Mesendoderm (in vitro differentiated cells): ENCODE data around the gene HNRNPUL2.

Source experiments
- DNase-seq: peaks from one replicate; pipeline ENCODE4 v3.0.0; 2013
- H2AK5ac ChIP-seq: 2 replicates; pipeline ENCODE4 v1.6.1; 2013; ENCODE audit warnings: low read length, inconsistent platforms
- H2BK120ac ChIP-seq: 2 replicates; pipeline ENCODE4 v1.6.1; 2013; ENCODE audit warnings: low read depth, mild to moderate bottlenecking, low read length, moderate library complexity, mixed read lengths
- H2BK15ac ChIP-seq: replicated peaks from 2 replicates; pipeline ENCODE4 v1.6.1; 2013; ENCODE audit warnings: low read depth, mild to moderate bottlenecking, moderate library complexity
- H2BK5ac ChIP-seq: 2 replicates; pipeline ENCODE4 v1.6.1; 2013; ENCODE audit warnings: low read length, inconsistent platforms
- H3K18ac ChIP-seq: 2 replicates; pipeline ENCODE4 v1.6.1; 2013; ENCODE audit warnings: mild to moderate bottlenecking, low read length, mixed read lengths
- H3K23ac ChIP-seq: one replicate; pipeline ENCODE4 v1.6.1; 2013; ENCODE audit warnings: low read length
- H3K27ac ChIP-seq: 2 replicates; pipeline ENCODE4 v1.5.1; 2013; ENCODE audit warnings: low read depth, mild to moderate bottlenecking, inconsistent platforms, low read length, moderate library complexity
- H3K27me3 ChIP-seq: 2 replicates; pipeline ENCODE4 v1.6.1; 2013; ENCODE audit warnings: low read length, control low read depth, mild to moderate bottlenecking, inconsistent platforms; ENCODE audit not compliant: insufficient read depth, poor library complexity
- H3K36me3 ChIP-seq: 2 replicates; pipeline ENCODE4 v1.6.1; 2013; ENCODE audit warnings: low read length, inconsistent platforms; ENCODE audit not compliant: control insufficient read depth, insufficient read depth
- H3K4ac ChIP-seq: one replicate; pipeline ENCODE4 v1.6.1; 2013; ENCODE audit warnings: low read depth, mild to moderate bottlenecking, low read length, moderate library complexity
- H3K4me1 ChIP-seq: 2 replicates; pipeline ENCODE4 v1.6.1; 2013; ENCODE audit warnings: low read depth, low read length, inconsistent platforms; ENCODE audit not compliant: control insufficient read depth
- H3K4me2 ChIP-seq: 2 replicates; pipeline ENCODE4 v1.6.1; 2013; ENCODE audit warnings: low read length
- H3K4me3 ChIP-seq: 2 replicates; pipeline ENCODE4 v1.5.1; 2013; ENCODE audit warnings: mild to moderate bottlenecking, low read length
- H3K56ac ChIP-seq: one replicate; pipeline ENCODE4 v1.6.1; 2013; ENCODE audit warnings: low read length
- H3K79me1 ChIP-seq: 2 replicates; pipeline ENCODE4 v1.6.1; 2013; ENCODE audit warnings: low read length, inconsistent platforms
- H3K79me2 ChIP-seq: 2 replicates; pipeline ENCODE4 v1.6.1; 2013; ENCODE audit warnings: mild to moderate bottlenecking, low read length; ENCODE audit not compliant: control insufficient read depth, insufficient read depth
- H3K9ac ChIP-seq: 2 replicates; pipeline ENCODE4 v1.6.1; 2013; ENCODE audit warnings: low read length, inconsistent platforms
- H4K5ac ChIP-seq: one replicate; pipeline ENCODE4 v1.6.1; 2013; ENCODE audit warnings: low read length
- H4K8ac ChIP-seq: one replicate; pipeline ENCODE4 v1.6.1; 2013; ENCODE audit warnings: low read depth, mild to moderate bottlenecking, control low read depth, low read length, moderate library complexity
- WGBS: extraction: QIAGEN DNeasy Blood & Tissue Kit; methylation state at CpG from one replicate; pipeline ENCODE4 v1.1.7; 2013; ENCODE audit warnings: low lambda C conversion rate, missing lambda C conversion rate; ENCODE audit not compliant: insufficient coverage; ENCODE audit errors: extremely low coverage; 5-methylcytosine and 5-hydroxymethylcytosine counted together

HNRNPUL2 gene

GRCh38 chr11:62709247-62710000 lies 17.8 kb downstream of the HNRNPUL2 start:
- Histone ChIP-seq H3K4ac (peak overlapping the region; percentile 93), H3K79me2 (peaks cover 9% of the 10 kb centered on the region), H3K4me1 (peaks cover 13% of the 10 kb centered on the region), H3K27ac (peak overlapping the region; percentile 87), H3K56ac (peak overlapping the region; percentile 97), H2BK15ac (no peak overlapping the region), H3K18ac (peak overlapping the region; percentile 65), H2AK5ac (peak overlapping the region; percentile 92), H4K8ac (no peak overlapping the region), H3K23ac (peak overlapping the region; percentile 72), H3K36me3 (peaks cover 5% of the 10 kb centered on the region), H4K5ac (peak overlapping the region; percentile 96), H3K4me3 (peak overlapping the region; percentile 72), H2BK5ac (peak overlapping the region; percentile 86), H3K27me3 (no peaks in the 10 kb centered on the region), H3K4me2 (peak overlapping the region; percentile 99), H3K79me1 (peaks cover 7% of the 10 kb centered on the region), H3K9ac (peak overlapping the region; percentile 94), H2BK120ac (no peak overlapping the region)
- no CpG with 5 or more reads among the region's 47 CpGs for WGBS
- peak; percentile 99 for DNase-seq

DNA sequence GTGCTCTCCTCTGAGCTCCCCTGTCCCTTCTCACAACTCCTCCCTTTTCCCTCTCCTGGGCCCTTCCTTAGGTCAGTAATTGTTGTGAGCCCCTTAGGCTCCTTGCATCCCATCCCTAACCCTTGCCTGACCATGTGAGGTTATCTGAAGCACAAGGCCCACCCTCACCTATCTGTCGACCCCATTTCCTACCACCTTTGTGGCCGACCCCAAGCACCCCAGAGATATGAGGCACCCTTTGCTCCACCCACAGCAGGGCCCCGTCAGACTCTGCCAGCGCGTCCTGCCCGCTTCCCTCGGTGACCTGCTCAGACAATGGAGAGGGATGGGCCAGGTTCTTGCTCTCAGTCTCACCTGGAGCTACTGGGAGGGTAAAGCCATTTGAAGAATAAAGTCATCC lies 18.5 kb downstream of the HNRNPUL2 start:
- Histone ChIP-seq H4K5ac (peak overlapping the region; percentile 87), H3K4ac (peak overlapping the region; percentile 93), H3K27ac (peak overlapping the region; percentile 57), H3K27me3 (no peaks in the 10 kb centered on the region), H3K18ac (peak overlapping the region; percentile 21), H3K23ac (peak overlapping the region; percentile 72), H3K9ac (peak overlapping the region; percentile 94), H2BK120ac (no peak overlapping the region), H3K4me2 (peak overlapping the region; percentile 99), H3K4me3 (peak overlapping the region; percentile 72), H2AK5ac (peak overlapping the region; percentile 92), H3K79me1 (peaks cover 7% of the 10 kb centered on the region), H3K56ac (peak overlapping the region; percentile 97), H3K79me2 (peaks cover 9% of the 10 kb centered on the region), H4K8ac (no peak overlapping the region), H2BK5ac (peak overlapping the region; percentile 86), H3K4me1 (peaks cover 13% of the 10 kb centered on the region), H2BK15ac (no peak overlapping the region), H3K36me3 (peaks cover 5% of the 10 kb centered on the region)
- peak; percentile 62 for DNase-seq
- WGBS: no CpG with 5 or more reads among the region's 7 CpGs

DNA sequence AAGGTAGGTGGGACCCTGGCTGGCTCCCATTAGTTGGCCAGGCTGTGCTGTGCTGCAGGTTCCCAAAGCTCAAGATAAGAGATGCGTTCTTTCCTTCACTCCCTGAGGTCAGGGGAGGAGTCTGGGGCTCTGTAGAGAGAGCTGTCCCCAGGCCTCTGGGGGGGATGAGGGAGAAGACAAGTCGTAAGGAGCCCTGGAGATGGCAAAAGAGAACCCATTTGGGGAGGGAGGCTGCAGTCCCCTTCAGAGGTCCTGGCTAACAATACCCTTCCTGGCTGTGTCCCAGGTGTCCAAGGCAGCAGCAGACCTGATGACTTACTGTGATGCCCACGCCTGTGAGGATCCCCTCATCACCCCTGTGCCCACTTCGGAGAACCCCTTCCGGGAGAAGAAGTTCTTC lies 18.9 kb downstream of the HNRNPUL2 start:
- no peaks in the 10 kb centered on the region for H3K27me3 ChIP-seq
- WGBS: no CpG with 5 or more reads among the region's 5 CpGs
- no peak overlapping the region for H3K4me3 ChIP-seq
- H3K4ac ChIP-seq: no peak overlapping the region
- H3K79me2 ChIP-seq: peaks cover 9% of the 10 kb centered on the region
- H3K27ac ChIP-seq: no peak overlapping the region
- no peak overlapping the region for H3K18ac ChIP-seq
- no peak overlapping the region for H3K23ac ChIP-seq
- DNase-seq: peak; percentile 42
- H3K36me3 ChIP-seq: peaks cover 5% of the 10 kb centered on the region
- H2AK5ac ChIP-seq: peak overlapping the region; percentile 90
- H2BK5ac ChIP-seq: no peak overlapping the region
- H3K9ac ChIP-seq: peak overlapping the region; percentile 94
- H3K4me2 ChIP-seq: peak overlapping the region; percentile 99
- H2BK120ac ChIP-seq: no peak overlapping the region
- peaks cover 13% of the 10 kb centered on the region for H3K4me1 ChIP-seq
- no peak overlapping the region for H4K8ac ChIP-seq
- no peak overlapping the region for H2BK15ac ChIP-seq
- H3K56ac ChIP-seq: peak overlapping the region; percentile 97
- peak overlapping the region; percentile 87 for H4K5ac ChIP-seq
- H3K79me1 ChIP-seq: peaks cover 7% of the 10 kb centered on the region

- Histone ChIP-seq H2AK5ac (peak within 1 kb of the TSS; percentile 90), H3K27ac (peak within 1 kb of the TSS; percentile 40), H3K79me1 (peaks cover 7% of the 10 kb centered on the region), H3K36me3 (peaks cover 4% of the 10 kb centered on the region), H3K18ac (no peak within 1 kb of the TSS), H3K79me2 (peaks cover 9% of the 10 kb centered on the region), H3K4me3 (peak within 1 kb of the TSS; percentile 59), H3K9ac (peak within 1 kb of the TSS; percentile 94), H2BK5ac (peak within 1 kb of the TSS; percentile 49), H2BK120ac (no peak within 1 kb of the TSS), H2BK15ac (no peak within 1 kb of the TSS), H3K4ac (peak within 1 kb of the TSS; percentile 1), H3K56ac (peak within 1 kb of the TSS; percentile 97), H3K27me3 (no peaks in the 10 kb centered on the region), H3K4me2 (peak within 1 kb of the TSS; percentile 99), H3K23ac (peak within 1 kb of the TSS; percentile 67), H4K5ac (no peak within 1 kb of the TSS), H3K4me1 (peaks cover 13% of the 10 kb centered on the region), H4K8ac (peak within 1 kb of the TSS; percentile 60)
- DNase-seq: peak; percentile 100
- WGBS: no CpG with 5 or more reads among the region's 10 CpGs
Observed at GRCh38 chr11:62707277-62707861, 19.9 kb downstream of the HNRNPUL2 start, which contains the start of the genes BSCL2 and GNG3. TSS of gene BSCL2 (minus strand) at chr11:62707424. CDS start at chr11:62707195, 229 bp downstream. TSS of gene GNG3 (plus strand) at chr11:62707676. CDS start at chr11:62708296, 620 bp downstream.

GRCh38 chr11:62706850-62707247 lies 20.4 kb downstream of the HNRNPUL2 start:
- Histone ChIP-seq H3K79me1 (peaks cover 7% of the 10 kb centered on the region), H2AK5ac (no peak overlapping the region), H4K8ac (peak overlapping the region; percentile 60), H3K79me2 (peaks cover 9% of the 10 kb centered on the region), H4K5ac (no peak overlapping the region), H3K56ac (peak overlapping the region; percentile 91), H3K27ac (peak overlapping the region; percentile 40), H3K4me3 (peak overlapping the region; percentile 59), H2BK15ac (no peak overlapping the region), H2BK120ac (no peak overlapping the region), H3K4me1 (peaks cover 13% of the 10 kb centered on the region), H3K36me3 (peaks cover 3% of the 10 kb centered on the region), H3K27me3 (no peaks in the 10 kb centered on the region), H3K23ac (no peak overlapping the region), H3K18ac (no peak overlapping the region), H2BK5ac (peak overlapping the region; percentile 49), H3K4me2 (peak overlapping the region; percentile 99), H3K9ac (peak overlapping the region; percentile 94), H3K4ac (peak overlapping the region; percentile 1)
- DNase-seq: no peak
- no CpG with 5 or more reads among the region's 8 CpGs for WGBS
